Mucosa of descending colon (tissue), 3 donors: ENCODE results near the gene ADAMTS17. TPM values are rescaled to one million over a fixed set of nuclear protein-coding genes. Genes with fewer than 3 reads are reported as not detected.

Source experiments
- ATAC-seq: fragments of 200-7000 bp; cut with Tn5 transposase; one replicate; pipeline ENCODE4 v1.9.1; 2020; ENCODE audit warnings: mild to moderate bottlenecking, moderate library complexity
- DNase-seq, 3 donors: peaks; one replicate each; pipeline ENCODE4 v3.0.0-alpha.2; 2020
- H3K36me3 ChIP-seq: fragments of 200-600 bp; one replicate; pipeline ENCODE4 v1.8.0; 2021; ENCODE audit warnings: low read depth, mild to moderate bottlenecking
- H3K4me1 ChIP-seq: fragments of 200-600 bp; one replicate; pipeline ENCODE4 v1.8.0; 2021; ENCODE audit warnings: low read depth, mild to moderate bottlenecking
- H3K4me3 ChIP-seq: fragments of 200-600 bp; one replicate; pipeline ENCODE4 v1.8.0; 2021; ENCODE audit warnings: mild to moderate bottlenecking
- H3K9me3 ChIP-seq: fragments of 200-600 bp; one replicate; pipeline ENCODE4 v1.8.0; 2021; ENCODE audit warnings: mild to moderate bottlenecking
- intact Hi-C, 2 donors: fragments of 100-400 bp; cut with DNase I in 1 of 2; cut with micrococcal nuclease in 1 of 2; formaldehyde crosslinking; loops; one replicate each; pipeline versions ENCODE4 v1.11.0 to v1.11.1; 2022; cut with DNase I, micrococcal nuclease
- total RNA-seq, 3 donors: library from RNA; stranded (reverse); fragmentation: NEBNext Ultra II Directional in 2 of 3; extraction: Animal tissue kit (Norgen Biotek cat#: 25700) in 2 of 3; gene quantifications; one replicate each; pipeline versions ENCODE4 v1.2.1 to v1.2.4, GENCODE V29; 2021 to 2023
- TF ChIP-seq, protein P1 (sequence below): fragments of 200-600 bp; IDR thresholded peaks from one replicate; pipeline ENCODE4 v1.8.0; 2022; ENCODE audit warnings: antibody characterized with exemption, mild to moderate bottlenecking
- donor health status: DM: no; HTN: no; CAD: no; lungs with moderate emphysema.
- donor health status: DM: no; HTN: no; CAD: no.
- donor health status: DM: no; HTN: yes; CAD: no.

The ADAMTS17 gene
- total RNA-seq, 3 donors from 2014 or later: 5.2 to 13.8 (median 6.3) TPM

DNA sequence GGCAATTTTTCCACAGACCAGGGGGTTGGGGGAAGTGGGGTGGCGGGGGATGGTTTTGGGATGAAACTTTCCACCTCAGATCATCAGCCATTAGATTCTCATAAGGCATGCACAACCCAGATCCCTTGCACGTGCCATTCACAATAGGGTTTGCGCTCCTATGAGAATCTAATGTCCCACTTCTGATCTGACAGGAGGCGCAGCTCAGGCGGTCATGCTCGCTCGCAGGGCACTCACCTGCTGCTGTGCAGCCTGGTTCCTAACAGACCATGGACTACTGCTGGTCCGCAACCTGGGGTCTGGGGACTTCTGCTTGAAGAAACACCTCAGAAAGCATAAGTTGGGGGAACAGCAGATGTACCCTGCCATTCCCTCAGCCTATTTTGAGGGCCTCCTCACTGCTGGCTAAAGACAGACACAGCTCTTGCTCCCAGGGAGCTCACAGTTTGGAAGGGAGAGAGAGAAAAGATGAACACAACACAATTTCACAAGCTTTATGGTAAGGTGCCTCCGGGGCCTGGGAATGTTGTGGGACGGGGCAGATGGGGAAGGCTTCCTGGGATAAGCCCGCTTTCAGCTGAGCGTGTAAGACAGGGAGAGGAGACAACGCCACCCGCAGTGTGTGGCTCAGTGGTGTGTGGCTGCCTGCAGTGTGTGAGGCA lies 285.2 kb downstream of the ADAMTS17 start:
- no peak for ATAC-seq
- intact Hi-C loops: no loop called here
- H3K4me1 ChIP-seq: no peaks in the 10 kb centered on the region
- H3K36me3 ChIP-seq: no peaks in the 10 kb centered on the region
- DNase-seq: no peak
- no peak overlapping the region for H3K4me3 ChIP-seq
- no peaks in the 10 kb centered on the region for H3K9me3 ChIP-seq
- TF ChIP-seq, protein P1, sequence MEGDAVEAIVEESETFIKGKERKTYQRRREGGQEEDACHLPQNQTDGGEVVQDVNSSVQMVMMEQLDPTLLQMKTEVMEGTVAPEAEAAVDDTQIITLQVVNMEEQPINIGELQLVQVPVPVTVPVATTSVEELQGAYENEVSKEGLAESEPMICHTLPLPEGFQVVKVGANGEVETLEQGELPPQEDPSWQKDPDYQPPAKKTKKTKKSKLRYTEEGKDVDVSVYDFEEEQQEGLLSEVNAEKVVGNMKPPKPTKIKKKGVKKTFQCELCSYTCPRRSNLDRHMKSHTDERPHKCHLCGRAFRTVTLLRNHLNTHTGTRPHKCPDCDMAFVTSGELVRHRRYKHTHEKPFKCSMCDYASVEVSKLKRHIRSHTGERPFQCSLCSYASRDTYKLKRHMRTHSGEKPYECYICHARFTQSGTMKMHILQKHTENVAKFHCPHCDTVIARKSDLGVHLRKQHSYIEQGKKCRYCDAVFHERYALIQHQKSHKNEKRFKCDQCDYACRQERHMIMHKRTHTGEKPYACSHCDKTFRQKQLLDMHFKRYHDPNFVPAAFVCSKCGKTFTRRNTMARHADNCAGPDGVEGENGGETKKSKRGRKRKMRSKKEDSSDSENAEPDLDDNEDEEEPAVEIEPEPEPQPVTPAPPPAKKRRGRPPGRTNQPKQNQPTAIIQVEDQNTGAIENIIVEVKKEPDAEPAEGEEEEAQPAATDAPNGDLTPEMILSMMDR: no peak

DNA sequence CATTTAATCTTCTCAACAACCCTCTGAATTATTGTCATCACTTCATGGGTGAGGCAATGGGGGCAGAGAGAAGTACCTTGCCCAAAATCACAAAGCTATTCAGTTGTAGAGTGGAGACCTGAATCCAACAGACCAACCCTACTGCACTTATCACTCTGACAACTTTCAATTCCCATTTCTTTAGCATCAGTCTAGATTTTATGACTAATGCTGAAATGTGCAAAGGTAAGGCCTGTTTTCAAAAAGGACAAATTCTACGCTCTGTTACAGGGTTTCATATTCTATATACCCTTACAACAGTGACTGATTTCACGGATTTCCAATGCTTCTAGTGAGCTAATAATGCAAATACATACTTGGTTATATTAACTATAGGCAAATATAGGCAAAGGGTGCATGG lies 286.0 kb downstream of the ADAMTS17 start:
- Histone ChIP-seq H3K4me1 (no peaks in the 10 kb centered on the region), H3K9me3 (no peaks in the 10 kb centered on the region), H3K36me3 (no peaks in the 10 kb centered on the region), H3K4me3 (no peak overlapping the region)
- ATAC-seq (no peak), DNase-seq (no peak)
- intact Hi-C loops: no loop called here
- TF ChIP-seq, protein P1: no peak

DNA sequence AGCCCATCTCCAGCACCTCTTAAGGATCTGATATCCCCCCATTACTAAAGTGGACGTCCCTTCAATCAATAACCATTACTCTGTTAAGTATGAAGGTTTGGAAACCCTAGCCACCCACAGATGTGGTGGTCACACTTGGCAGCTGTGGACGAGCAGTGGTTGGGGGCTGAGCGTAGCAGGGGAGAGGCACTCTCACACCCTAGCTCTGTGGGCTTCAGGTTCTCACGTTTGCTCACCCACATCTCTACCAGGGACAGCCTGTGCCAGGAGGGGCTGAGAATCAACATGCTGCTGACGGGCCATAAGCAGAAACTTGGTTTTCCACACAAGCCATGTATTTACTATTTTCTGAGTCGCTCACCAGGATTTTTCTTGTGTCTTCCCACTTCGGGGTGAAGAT lies 287.2 kb downstream of the ADAMTS17 start:
- no peak overlapping the region for H3K4me3 ChIP-seq
- ATAC-seq (no peak), DNase-seq (no peak)
- H3K4me1 ChIP-seq: no peaks in the 10 kb centered on the region
- intact Hi-C loops: no loop called here
- no peaks in the 10 kb centered on the region for H3K9me3 ChIP-seq
- H3K36me3 ChIP-seq: no peaks in the 10 kb centered on the region
- TF ChIP-seq, protein P1: no peak

DNA sequence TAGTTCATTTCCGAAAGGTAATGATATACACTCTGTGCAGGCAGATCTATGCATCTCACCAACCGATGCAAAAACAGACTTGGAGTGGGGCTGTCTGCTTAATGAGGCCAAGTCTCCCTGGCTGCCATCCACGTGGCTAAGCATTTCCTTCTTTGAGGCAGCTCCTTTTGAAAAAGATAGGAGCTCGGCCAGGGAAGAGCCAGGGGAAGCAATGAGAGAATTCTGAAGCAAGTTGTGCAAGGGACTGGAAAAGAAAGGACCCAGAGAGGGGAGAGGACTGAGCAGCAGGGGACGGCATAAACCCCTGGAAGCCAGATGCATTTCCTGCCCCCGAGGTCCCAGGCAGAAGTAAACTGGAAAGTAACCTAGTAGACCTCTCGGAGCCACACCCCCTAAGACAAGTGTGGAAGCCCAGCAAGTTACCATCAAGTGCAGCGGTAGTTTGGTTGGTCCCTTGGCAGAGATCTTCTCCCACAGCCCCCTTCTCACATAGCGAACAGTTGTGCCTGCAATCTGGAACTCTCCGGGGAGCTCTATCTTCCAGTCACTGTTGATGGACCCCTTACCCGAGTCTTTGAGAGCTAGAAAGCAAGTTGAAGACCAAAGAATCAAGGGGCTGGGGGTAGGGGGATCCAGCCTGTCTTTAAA lies 288.2 kb downstream of the ADAMTS17 start:
- no peak for ATAC-seq
- DNase-seq: no peak
- Histone ChIP-seq H3K4me1 (no peaks in the 10 kb centered on the region), H3K36me3 (no peaks in the 10 kb centered on the region), H3K4me3 (no peak overlapping the region), H3K9me3 (no peaks in the 10 kb centered on the region)
- intact Hi-C loops: no loop called here
- TF ChIP-seq, protein P1: no peak

DNA sequence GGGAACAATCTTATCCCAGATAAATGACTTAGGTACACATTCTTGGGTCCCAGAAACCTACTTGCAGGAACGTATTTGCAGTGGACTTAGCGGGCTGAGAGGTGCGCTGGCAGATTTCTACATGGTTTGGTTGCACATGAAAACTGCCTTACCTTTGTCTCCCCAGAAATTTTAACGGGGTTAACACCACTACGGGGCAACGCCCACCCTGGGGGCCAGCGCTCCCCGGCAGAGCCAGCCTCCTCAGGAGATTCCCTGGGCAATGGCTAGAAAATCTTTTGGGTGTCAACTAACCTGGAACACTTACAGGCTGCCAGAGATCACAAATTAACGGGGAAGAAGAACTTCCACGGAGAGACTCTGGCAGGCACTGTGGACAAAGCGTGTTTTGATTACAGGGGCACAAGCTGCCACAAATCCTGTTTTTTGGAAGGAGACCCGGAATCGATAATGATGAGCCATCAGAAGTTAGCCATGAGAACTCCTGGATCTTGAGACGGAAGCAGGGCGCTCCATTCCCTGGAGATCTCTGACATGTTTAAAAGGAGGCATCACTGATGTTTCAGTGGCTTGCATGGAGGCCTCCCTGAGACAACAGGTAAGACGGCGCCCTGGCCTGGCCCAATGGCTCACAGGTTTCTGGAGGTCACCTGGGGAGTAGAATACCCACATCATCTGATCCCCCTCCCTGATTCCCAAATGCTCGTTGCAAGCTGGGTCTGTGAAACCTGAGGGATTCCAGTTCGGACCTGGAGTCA lies 288.9 kb downstream of the ADAMTS17 start:
- no peaks in the 10 kb centered on the region for H3K9me3 ChIP-seq
- intact Hi-C loops: no loop called here
- TF ChIP-seq, protein P1: no peak
- no peak overlapping the region for H3K4me3 ChIP-seq
- no peaks in the 10 kb centered on the region for H3K36me3 ChIP-seq
- H3K4me1 ChIP-seq: no peaks in the 10 kb centered on the region
- no peak for DNase-seq
- no peak for ATAC-seq
